G401.6 (cell line): ENCODE measurements around the gene XPO1.
"Not testable (repeated sequence)": the region's sequence is repeated elsewhere in the genome, so short reads cannot be mapped to it uniquely, and the experiment has no call there.

Experiments
- FAIRE-seq: peaks from 2 replicates; lab custom pipeline; 2012; peaks lifted over from hg19 to GRCh38; lab: Jason Lieb, UNC

The XPO1 gene

DNA sequence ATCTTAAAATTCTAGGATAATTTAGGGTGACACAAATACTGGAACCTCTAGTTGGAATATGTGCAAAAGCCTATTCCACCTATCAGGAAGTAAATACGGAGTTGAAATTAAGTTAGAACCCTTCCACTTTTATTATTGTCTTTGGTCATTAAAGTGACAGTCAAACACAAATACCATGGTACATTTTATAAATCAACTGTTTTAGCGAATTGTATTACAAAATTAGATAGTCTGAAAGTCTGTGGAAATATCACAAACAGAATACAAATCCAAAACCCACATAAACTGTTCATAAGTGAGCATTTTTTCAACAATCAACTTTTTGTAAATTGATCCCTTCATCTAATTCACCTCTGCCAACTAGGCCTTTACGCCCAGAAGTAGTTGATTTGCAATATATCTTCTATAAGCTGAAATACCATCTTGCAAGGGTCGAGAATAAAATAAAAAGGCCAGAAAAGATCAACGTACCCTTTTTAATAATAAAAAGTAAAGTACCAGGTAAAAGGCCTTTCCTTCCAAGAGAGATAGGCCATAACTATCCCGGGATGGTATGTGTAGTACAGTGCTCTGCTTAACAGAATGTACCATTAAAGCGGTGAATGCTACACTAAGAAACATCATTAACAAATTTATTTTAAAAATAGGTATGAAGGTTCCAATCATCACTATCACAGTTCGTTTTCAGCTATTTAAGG lies 68.6 kb downstream of the XPO1 start:
- peak; percentile 37 for FAIRE-seq

GRCh38 chr2:61468231-61468630 lies 69.9 kb downstream of the XPO1 start:
- FAIRE-seq, result not testable (repeated sequence)

- FAIRE-seq, result no peak
These were observed 73.1 kb downstream of the XPO1 start for GRCh38 chr2:61465045-61465444.

DNA sequence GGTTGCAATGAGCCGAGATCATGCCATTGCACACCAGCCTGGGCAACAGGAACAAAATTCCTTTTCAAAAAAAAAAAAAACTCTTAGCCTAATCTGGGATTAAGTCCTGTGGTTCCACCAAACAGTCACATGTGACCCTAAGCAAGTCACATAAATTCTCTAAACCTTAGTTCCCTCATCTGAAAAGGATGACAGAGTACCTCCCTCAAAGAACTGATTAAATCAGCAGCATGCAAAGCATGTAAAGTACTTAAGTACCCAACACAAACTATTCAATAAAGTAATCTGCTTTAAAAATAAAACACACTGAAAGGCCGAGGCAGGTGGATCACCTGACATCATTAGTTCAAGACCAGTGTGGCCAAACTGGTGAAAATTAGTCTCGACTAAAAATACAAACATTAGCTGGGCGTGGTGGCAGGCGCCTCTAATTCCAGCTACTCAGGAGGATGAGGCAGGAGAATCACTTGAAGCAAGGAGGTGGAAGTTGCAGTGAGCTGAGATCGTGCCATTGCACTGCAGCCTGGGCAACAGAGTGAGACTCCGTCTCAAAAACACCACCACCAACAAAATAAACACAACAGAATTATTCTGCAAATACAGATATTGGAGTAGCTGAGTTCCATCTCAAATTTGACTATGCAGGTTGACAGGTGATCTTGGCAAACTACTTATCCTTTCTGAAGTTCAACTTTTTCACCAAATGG lies 74.2 kb downstream of the XPO1 start:
- FAIRE-seq, result peak; percentile 97

DNA sequence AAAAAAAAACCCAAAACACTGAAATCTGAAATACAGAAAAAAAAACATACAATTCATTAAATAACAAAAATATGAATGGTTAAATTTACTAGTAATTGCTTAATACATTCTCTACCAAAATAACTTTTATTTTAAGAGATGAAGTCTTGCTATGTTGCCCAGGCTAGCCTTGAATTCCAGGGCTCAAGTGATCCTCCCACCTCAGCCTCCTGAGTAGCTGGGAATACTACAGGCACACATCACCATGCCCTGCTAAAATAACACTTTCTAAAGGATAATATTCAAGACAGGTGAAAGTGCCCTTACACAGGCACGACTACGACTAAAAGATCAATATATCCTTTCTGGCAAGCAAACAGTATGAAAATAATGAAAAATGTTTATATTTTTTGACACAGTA lies 76.8 kb downstream of the XPO1 start:
- FAIRE-seq, result no peak

DNA sequence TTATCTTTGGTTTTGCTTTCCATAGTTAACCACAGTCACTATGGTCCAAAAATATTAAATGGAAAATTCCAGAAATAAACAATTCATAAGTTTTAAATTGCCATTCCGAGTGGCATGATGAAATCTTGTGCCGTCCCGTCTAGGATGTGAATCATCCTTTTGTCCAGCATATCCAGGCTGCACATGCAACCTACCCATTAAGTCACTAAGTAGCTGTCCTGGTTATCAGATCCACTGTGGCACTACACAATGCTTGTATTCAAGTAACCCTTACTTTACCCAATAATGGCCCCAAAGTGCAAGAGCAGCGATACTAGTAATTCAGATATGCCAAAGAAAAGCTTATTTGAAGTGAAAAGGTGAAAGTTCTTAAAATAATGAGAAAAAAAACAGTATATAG lies 78.0 kb downstream of the XPO1 start:
- no peak for FAIRE-seq

- no peak for FAIRE-seq
These were observed 81.3 kb downstream of the XPO1 start for GRCh38 chr2:61456746-61457420.

GRCh38 chr2:61456070-61456745 lies 81.9 kb downstream of the XPO1 start:
- FAIRE-seq, result no peak

- FAIRE-seq, result not testable (repeated sequence)
These were observed 83.2 kb downstream of the XPO1 start for GRCh38 chr2:61454972-61455371.

DNA sequence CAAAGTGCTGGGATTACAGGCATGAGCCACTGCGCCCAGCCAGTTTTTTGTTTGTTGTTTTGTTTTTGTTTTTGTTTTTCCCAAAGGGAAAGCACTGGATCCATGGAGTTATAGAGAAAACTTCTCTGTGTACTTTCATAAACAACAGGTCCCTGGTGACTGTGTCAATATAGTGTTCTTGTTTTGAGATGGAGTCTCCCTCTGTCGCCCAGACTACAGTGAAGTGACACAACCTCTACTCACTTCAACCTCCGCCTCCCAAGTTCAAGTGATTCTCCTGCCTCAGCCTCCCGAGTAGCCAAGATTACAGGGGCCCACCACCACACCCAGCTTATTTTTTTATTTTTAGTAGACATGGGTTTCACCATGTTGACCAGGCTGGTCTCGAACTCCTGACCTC lies 83.8 kb downstream of the XPO1 start:
- FAIRE-seq, result no peak

DNA sequence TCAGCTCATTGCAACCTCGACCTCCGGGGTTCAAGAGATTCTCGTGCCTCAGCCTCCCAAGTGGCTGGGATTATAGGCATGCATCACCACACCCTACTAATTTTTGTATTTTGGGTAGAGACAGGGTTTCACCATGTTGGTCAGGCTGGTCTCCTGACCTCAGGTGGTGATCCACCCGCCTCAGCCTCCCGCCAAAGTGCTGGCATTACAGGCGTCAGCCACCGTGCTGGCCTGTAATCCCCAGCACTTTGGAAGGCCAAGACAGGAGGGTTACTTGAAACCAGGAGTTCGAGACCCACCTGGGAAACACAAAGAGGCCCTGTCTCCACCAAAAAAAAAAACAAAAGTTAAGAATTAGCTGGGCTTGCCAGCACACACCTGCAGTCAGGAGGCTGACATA lies 85.8 kb downstream of the XPO1 start:
- FAIRE-seq, result no peak

DNA sequence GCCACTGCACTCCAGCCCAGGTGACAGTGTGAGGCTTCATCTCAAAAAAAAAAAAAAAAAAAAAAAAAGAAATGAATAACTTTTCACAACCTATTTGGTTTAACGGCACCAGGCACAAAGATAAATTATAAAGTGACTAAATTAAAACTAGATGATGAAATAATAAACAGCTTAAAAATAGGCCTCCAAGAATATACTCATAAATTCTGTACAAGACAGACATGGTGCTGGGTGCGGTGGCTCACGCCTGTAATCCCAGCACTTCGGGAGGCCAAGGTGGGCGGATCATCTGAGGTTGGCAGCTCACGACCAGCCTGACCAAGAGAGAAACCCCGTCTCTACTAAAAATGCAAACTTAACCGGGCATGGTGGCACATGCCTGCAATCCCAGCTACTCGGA lies 87.0 kb downstream of the XPO1 start:
- FAIRE-seq, result no peak

- no peak for FAIRE-seq
These were observed 88.0 kb downstream of the XPO1 start for GRCh38 chr2:61450144-61450543.

- no peak for FAIRE-seq
These were observed 89.9 kb downstream of the XPO1 start for GRCh38 chr2:61448229-61448628.

- not testable (repeated sequence) for FAIRE-seq
These were observed 91.2 kb downstream of the XPO1 start for GRCh38 chr2:61446971-61447370.

GRCh38 chr2:61443342-61444041 lies 94.7 kb downstream of the XPO1 start:
- no peak for FAIRE-seq

DNA sequence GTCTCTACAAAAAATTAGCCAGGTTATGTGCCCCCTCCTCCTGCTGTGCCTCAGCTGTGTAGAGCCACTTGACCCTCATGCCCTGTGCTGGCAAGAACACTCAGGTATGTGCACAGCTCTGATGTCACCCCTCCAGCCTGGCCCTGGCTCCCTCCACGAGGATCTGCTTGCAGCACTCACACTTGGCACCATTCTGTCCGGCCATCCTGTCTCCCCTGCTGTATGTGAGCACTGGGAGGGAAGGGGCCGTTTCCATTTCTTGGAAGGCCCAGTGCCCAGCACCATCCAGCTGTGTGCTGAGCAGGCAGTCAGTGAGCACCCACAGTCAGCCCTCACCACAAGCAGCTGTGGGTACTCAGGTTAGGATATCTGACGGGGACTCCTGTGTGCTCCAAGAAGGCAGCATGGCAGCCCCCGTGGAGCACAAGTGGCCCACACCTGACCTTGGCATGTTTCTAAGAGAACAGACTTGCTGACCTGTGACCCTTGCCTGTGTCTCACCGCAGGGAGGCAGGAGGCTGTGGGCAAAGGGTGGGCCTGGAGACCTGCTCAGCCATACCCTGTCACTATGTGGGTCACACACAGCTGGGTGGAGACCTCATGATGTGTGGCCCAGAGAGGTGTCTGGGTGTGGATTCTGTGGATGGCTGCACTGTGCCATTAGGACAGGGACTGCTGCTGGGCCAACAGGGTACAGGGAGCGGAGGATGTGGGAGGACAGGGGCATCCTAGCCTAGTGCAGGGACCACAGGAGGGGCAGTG lies 98.7 kb downstream of the XPO1 start:
- no peak for FAIRE-seq

GRCh38 chr2:61438670-61439069 lies 99.5 kb downstream of the XPO1 start:
- no peak for FAIRE-seq

DNA sequence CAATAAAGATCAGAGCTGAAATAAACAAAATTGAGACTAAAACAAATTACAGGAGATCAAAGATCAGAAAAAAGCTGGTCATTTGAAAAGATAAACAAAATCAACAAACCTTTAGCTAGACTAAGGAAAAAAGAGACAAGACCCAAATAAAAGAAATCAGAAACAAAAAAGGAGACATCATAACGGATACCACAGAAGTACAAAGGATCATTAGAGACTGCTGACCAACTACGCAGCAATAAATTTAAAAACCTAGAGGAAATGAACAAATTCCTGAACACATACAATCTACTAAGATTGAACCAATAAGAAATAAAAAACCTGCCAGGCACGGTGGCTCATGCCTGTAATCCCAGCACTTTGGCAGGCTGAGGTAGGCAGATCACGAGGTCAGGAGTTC lies 101.0 kb downstream of the XPO1 start:
- no peak for FAIRE-seq

- no peak for FAIRE-seq
These were observed 102.1 kb downstream of the XPO1 start for GRCh38 chr2:61436092-61436491.

DNA sequence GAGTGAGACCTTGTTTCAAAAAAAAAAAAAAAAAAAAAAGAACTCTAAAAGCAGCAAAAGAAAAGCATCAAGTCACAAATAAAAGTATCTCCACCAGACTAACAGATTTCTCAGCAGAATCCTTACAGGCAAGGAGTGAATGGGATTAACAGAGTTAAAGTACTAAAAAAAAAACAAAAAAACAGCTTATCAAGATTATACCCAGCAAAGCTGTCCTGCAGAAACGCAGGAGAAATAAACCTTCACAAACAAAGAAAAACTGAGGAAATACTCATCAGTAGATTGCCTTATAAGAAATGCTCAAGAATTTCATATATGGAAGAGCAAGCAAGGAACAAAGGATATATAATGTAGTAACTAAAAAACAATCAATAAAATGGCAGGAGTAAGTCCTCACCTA lies 102.9 kb downstream of the XPO1 start:
- no peak for FAIRE-seq

DNA sequence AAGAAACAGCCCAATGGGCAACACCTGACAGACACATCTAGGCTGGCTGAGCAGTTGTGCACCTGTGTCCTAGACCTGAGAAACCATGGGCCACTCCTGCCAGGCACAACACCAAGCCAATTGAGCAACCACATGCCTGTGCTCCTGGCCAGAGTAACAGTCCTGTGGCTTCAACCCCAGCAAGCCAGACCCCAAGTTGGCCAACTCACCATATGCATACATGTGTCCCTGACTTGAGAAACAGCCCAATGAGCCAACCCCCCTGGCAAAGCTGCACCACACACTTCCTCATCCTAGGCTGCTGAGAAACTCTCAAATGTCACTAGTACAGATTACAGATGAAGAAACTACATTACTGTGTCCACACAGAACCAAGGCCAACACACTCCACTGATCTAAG lies 103.8 kb downstream of the XPO1 start:
- no peak for FAIRE-seq
